Measurements from ENCODE around the gene NR3C1.

The NR3C1 gene

DNA sequence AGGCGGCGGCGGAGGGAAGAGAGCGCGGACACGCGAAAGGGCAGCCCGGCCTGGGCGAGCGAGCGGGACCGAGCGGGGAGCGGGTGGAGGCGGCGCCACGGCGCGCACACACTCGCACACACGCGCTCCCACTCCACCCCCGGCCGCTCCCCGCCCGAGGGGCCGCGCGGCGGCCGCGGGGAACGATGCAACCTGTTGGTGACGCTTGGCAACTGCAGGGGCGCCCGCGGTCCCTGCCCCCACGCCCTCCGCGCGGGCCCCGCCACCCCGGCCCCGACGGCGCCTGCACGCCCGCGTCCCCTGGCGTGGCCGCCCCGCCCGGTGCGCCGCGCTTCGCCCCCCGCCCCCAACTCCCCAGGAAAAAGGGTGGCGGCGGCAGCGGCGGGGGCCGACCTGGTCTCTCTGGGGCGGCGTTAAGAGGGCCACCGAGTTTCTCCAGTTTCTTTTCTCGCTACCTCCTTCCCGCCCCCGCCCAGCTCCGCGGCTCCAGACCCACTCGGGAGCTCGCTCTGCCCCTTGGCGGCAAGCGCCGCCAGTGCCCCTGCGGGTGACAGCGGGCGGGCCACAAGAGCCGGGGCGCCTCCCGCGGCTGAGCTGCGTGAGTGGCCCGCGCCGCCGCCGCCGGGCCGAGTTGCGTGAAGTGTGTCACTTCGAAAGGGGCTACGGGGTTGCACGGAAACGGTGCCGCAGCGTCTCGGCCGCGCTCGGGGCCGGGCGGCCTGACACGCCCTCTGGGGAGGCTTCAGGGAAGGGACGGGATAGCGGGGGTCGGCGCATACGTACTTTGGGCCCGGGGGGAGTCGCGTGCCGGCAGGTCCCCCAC lies at the start of gene NR3C1:
Gene NR3C1 (minus strand): TSS at position 94 of the 823 bp plus-strand sequence. CDS start 2,847 bp downstream, outside the sequence.
- peak; percentile 80 to 94 (median 90) for DNase-seq

DNA sequence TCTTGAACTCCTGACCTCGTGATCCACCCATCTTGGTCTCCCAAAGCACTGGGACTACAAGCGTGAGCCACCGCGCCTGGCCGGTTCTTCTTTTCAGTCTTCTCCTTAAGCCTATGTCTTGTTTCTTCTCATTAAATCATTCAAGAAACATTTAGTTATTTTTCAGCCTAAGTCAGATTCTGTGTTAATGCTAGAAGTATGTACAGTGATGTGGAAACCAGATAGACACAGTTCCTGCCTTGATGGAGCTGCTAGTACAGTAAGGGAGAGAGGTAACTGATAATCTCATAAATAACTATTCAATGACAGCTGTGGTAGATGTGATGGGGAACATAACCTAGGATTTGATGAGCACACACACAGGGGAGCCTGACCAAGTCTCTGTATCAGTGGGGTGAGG lies 46.3 kb upstream of the NR3C1 start:
- no peak for DNase-seq

GRCh38 chr5:143448518-143448917 lies 45.0 kb upstream of the NR3C1 start:
- no peak for DNase-seq

DNA sequence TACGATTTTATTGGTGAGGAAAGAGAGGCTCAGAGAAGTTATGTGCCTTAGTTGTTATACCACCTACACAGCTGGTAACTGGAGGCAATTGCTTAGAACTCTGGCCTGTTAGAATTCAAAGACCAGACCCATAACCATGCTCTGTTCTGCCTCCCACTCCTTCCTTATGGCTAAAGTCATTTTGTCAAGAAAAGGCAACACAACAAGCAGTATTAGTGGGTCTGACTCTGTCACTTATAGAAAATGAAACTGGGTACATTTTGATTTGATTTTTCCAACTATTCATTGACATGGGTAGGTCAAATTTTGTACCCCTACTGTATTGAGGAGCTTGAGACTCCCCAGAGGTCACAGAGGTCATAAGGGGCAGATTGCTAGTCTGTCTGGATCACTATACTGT lies 44.5 kb upstream of the NR3C1 start:
- no peak for DNase-seq

DNA sequence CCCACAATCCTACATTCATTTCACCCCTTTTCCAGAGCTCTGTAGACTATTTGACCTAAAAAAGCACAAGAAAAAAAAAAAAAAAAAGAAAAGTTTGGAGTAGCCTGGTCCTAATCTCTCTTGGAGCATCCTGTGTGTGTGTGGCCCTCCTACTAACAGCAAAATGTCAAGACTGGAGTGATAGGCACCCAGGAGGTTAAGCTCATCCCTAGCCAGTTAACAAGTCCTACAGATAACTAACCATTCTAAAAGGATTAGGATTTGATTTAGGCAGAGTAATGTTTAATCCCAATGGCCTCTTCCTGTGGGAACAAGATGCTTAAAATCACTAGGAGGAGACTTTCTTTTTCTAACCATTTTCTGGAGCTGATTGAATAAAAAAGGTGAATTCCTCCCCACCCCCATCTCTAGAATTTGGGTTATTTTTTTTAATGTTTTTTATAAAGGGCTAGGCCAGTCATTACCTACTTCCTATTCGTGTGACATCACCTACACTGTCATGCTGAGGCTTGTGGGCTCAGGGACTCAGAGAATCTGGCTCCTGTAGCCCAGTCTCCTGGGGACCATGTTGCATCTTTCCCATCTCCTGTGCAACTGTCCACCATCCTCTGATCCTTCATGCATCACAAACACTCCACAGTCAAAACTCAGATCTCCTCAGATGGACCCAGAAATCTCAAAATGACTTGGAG lies 43.2 kb upstream of the NR3C1 start:
- DNase-seq, result no peak

DNA sequence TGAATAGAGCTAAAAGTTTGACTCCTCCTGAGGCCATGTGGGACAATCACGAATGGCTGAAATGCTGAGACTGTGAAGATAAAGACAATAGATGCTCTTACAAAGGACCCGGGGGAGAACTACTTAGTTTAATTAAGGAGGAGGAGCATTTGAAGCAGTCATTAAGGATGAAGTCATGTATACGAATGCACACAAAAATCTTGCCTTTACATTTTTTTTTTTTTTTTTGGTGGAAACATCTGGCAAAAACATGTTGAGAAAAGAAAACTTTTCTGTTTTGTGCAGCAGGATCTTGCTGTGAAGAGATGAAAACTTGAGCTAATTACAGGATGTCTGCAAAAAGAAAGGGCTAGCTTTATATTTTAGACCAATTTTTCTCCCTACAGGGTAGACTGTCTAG lies 42.3 kb upstream of the NR3C1 start:
- DNase-seq, result no peak

DNA sequence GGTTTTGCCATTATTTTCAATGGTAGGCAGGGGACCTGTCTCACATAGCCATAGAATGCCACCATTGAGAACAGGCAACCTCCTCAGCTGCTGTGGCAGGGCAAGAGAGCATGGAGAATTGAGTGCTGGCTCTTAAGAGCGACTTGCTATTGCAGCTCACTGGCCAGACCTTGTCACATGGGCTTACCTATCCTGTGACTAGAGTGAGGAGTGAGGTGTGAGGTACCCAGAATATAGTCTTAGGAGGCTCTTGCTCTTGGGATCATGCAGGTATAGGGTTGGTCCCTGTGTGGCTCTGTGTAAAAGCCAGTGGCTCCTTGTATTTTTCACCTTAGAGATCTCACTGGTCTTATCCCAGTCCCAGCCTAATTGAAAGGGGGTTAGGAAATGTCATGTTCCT lies 39.8 kb upstream of the NR3C1 start:
- no peak for DNase-seq

DNA sequence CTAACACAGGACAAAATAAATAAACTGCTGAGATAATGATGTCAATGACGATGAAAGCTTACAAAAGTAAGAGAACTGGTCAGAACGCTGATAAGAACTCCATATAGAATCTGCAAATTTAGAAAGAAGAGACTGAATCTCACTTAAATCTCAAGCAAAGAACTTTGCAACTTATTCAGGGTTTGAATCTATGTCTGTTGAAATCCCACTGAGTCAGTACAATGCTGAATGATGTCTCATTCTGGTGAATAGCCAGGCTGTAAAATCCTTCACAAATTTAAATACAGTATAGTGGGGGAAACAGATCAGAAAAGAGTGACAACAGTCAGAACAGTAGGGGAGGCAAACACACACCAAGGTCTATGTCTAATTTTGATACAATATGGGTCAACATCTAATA lies 38.9 kb upstream of the NR3C1 start:
- no peak for DNase-seq

DNA sequence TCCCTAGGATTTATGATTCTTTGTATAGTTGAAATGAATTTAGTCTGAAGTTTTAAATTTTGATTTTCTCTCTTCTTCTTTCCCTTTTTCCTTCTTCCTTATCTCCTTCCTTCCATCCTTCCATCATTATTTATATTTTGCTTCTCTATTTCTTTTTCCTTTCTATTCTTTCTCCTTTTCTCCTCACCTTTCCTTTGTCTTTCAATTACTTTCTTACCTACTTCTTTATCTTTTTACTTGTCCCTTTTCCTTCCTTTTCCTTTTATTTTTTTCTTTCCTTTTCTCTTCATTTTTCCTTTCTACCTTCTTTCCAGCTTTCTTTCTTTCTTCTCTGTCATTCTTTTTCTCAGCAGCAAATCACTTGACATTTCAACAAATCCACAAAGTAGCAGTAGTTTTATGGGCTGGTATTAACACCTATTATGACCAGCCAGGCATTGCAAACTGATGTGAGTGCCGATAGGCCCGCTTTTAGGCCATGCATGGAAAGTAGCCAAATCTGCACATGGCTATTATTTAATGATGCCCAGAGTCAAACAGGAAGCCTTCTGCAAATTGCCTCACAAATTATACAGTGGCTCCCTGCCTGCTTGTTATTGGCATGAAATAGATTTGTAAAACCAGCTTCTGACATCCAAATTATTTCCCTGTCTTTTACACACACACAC lies 37.1 kb upstream of the NR3C1 start:
- DNase-seq, result no peak

DNA sequence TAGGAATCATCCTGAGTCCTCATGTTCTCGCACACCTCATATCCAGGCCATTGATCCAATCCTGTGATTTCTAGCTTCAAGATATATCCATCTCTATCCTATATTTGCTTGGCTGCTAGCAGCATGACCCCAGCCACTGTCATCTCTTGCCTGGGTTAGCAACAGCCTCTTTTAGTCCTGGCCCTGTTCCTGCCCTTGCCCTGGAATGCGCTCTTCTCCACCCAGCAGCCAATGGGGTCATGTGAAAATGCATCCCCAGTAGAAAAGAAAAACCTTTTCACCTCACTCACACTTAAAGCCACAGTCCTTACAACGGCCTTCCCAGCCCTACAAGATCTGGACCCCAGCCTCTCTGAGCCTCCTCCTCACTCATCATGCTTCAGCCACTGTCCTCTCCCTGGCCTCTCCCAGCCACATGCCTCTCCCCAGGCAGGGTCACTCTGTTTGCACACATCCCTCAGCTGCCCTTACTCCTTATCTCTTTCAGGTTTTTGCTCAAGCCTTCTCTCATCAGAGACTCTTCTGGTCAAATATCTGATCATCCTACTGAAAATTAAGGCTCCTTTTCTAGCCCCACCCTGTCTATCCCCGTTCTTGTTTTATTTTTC lies 34.3 kb upstream of the NR3C1 start:
- no peak for DNase-seq

- no peak for DNase-seq
These were observed 33.4 kb upstream of the NR3C1 start for GRCh38 chr5:143436871-143437270.

DNA sequence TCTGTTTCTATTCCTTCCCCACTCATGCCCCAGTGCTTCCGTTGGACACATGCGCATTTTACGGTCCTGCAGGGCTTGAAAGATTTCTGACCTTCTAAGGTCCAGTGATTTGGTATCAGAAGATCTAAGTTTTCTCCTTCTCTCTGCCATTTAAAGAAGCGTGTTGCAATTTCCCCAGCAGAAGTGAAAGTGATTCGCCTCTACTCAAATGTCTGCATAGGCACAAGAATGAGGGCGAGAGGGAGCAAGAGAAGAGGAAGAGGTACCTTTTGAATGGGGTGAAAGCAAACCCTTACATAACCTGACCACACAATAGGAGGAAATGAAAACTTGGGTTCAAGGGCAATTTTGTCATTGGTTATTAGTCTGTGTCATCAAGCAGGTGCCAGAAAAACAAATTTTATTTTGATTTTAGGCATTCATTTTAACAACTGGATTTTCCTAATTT lies 31.7 kb upstream of the NR3C1 start:
- DNase-seq, result peak in 3 of 6 experiments; percentile 33 to 61 (median 59)

- peak; percentile 26 to 75 (median 58) for DNase-seq
These were observed 31.0 kb upstream of the NR3C1 start for GRCh38 chr5:143434261-143435209.

DNA sequence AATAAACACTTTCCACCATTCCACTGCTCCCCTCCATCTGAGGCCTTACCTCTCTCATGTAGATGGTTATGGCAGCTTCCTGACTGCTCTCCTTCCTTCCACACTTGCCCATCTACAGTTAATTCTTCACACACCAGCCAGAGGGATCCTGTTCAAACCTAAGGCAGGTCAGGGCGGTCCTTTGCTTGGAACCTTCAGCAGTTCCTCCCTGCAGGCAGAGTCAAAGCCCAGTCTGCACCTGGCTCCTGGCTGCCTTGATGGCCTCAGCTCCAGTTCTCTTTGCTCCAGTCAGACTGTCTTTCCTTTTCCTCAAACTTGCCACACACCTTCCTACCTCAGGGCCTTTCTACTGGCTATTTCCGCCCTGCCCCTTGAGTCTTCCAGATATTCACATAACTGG lies 30.2 kb upstream of the NR3C1 start:
- DNase-seq, result peak in 1 of 6 experiments; percentile 33

DNA sequence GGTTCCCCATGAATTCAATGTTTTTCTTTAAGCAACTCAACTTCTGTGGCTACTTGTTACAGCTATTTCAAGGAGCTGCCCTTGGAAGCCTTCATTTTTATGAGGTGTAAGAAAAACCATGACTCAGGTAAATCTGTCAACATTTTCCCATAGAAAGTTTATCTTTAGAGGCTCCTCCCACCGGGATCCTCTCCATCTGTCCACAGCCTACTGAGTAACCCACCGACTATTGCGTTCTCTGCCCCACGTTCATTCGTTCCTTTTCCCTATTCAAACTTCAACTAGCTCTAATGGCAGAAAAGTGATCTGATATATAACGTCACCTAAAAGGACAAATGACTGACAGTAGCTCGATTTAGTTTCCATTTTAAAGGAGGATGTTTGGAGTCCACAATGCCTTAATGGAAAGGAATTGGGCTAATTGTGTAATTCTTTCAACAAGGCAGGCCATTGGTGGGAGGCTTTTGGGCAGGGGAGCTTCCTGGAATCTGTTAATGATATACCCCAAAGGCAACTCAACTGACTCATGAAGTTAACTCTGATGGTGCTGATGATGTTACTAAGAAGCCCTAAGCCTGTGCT lies 29.3 kb upstream of the NR3C1 start:
- DNase-seq, result no peak

- DNase-seq, result no peak
These were observed 28.3 kb upstream of the NR3C1 start for GRCh38 chr5:143431789-143432188.

- no peak for DNase-seq
These were observed 25.4 kb upstream of the NR3C1 start for GRCh38 chr5:143428738-143429420.

DNA sequence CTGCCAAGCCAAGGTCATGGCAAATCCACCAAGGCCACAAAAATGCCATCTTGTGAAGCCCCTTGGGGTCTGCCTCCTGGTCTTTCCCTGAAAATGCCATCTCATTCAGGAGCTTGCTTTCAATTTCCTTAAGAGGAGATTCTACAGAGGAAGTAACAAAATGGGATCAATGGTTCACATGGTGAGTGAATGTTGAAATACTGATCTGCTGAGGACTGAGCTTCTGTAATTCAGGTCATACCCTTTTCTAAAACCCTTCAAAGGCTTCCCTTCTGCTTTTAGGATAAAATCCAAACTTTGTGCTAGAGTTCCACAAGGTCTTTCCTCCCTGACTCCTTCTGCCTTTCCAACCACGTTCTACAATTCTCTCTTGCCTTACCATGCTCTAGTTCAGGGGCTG lies 24.7 kb upstream of the NR3C1 start:
- DNase-seq, result no peak

GRCh38 chr5:143427122-143427735 lies 23.7 kb upstream of the NR3C1 start:
- DNase-seq, result no peak

DNA sequence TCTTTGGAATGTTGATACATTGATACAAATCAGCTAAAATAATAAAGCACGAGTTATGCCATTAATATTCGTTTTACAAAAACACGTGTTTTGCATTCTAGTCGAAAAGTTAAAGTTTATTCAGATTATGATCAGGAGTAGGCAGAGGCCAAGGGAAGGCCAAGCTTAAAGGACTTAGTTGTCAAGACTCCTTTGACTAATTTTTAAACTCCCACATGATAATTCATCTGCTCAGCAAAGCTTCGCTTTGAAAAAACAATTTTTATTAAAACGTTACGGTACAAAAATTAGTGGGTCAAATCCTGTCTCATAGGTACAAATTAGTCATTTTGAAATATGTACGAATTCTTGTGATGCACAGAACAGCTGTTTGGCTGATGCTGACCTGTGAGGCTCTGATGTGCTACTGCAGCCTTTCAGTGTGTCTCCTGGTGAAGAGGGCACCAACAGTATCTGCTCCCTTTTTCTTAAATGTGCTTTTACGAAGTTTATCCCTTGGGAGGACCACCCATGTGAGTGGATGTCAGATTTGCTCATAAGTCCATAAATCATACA lies 23.0 kb upstream of the NR3C1 start:
- DNase-seq, result no peak

Data from stimulated activated naive CD4-positive, alpha-beta T cell (primary cell).